A549 (cell line): ENCODE data around the gene FSTL4. TPM values are rescaled to one million over a fixed set of nuclear protein-coding genes. Genes with fewer than 3 reads are reported as not detected.

Experiments used
- BHLHE40 ChIP-seq: IDR thresholded peaks from 2 replicates; pipeline ENCODE4 v1.6.1; 2012; ENCODE audit warnings: low read depth, low read length, inconsistent platforms
- CBX8 ChIP-seq: fragments of 200-600 bp; sonication (generic); IDR thresholded peaks from 2 replicates; pipeline ENCODE4 v1.6.1; 2016
- EHF ChIP-seq: fragments of 250-450 bp; sonication (Bioruptor Pico); IDR thresholded peaks from 2 replicates; pipeline ENCODE4 v1.5.0; 2020; ENCODE audit warnings: mild to moderate bottlenecking
- EHMT2 ChIP-seq: fragments of 200-600 bp; sonication (generic); IDR thresholded peaks from 2 replicates; pipeline ENCODE4 v1.6.1; 2016; ENCODE audit warnings: antibody characterized with exemption, low read depth, mild to moderate bottlenecking, moderate library complexity
- ELK1 ChIP-seq: fragments of 150-350 bp; IDR thresholded peaks from 2 replicates; pipeline ENCODE4 v1.6.1; 2014; ENCODE audit warnings: low read depth, mild to moderate bottlenecking, low read length
- EP300 ChIP-seq, 2 experiments: fragments of >200 bp; sonication (Bioruptor Twin); formaldehyde crosslinking; IDR thresholded peaks; 2 replicates in 1 of 2; 3 replicates in 1 of 2; pipeline ENCODE4 v1.6.1; 2016 to 2017
- ESRRA ChIP-seq: fragments of 150-350 bp; IDR thresholded peaks from 2 replicates; pipeline ENCODE4 v1.6.1; 2014; ENCODE audit warnings: mild to moderate bottlenecking, low read length, borderline replicate concordance
- FOSB ChIP-seq: fragments of 250-450 bp; sonication (Bioruptor Pico); IDR thresholded peaks from 2 replicates; pipeline ENCODE4 v1.5.0; 2020; ENCODE audit warnings: mild to moderate bottlenecking, moderate library complexity
- FOXS1 ChIP-seq: fragments of 250-450 bp; sonication (Bioruptor Pico); IDR thresholded peaks from 2 replicates; pipeline ENCODE4 v1.5.0; 2020; ENCODE audit warnings: mild to moderate bottlenecking, moderate library complexity
- HDAC2 ChIP-seq: fragments of 200-600 bp; sonication (generic); IDR thresholded peaks from 2 replicates; pipeline ENCODE4 v1.6.1; 2016
- HOXA7 ChIP-seq: fragments of 250-450 bp; sonication (Bioruptor Pico); IDR thresholded peaks from 2 replicates; pipeline ENCODE4 v1.5.0; 2020; ENCODE audit warnings: mild to moderate bottlenecking, moderate library complexity
- HOXB5 ChIP-seq: fragments of 250-450 bp; sonication (Bioruptor Pico); IDR thresholded peaks from 2 replicates; pipeline ENCODE4 v1.5.0; 2020; ENCODE audit warnings: mild to moderate bottlenecking, moderate library complexity
- JUN ChIP-seq, 2 experiments: fragments of >200 bp; sonication (Bioruptor Twin); formaldehyde crosslinking; IDR thresholded peaks; 2 replicates in 1 of 2; 3 replicates in 1 of 2; pipeline ENCODE4 v1.6.1; 2016 to 2017
- JUNB ChIP-seq: fragments of >200 bp; sonication (Bioruptor Twin); formaldehyde crosslinking; IDR thresholded peaks from 2 replicates; pipeline ENCODE4 v1.6.1; 2016
- KDM1A ChIP-seq: fragments of 200-600 bp; sonication (generic); IDR thresholded peaks from 2 replicates; pipeline ENCODE4 v1.6.1; 2016; ENCODE audit warnings: low read depth, mild to moderate bottlenecking
- MAFK ChIP-seq: fragments of 450-650 bp; IDR thresholded peaks from 2 replicates; pipeline ENCODE4 v1.6.1; 2014; ENCODE audit not compliant: partially characterized antibody
- MAZ ChIP-seq: fragments of 150-350 bp; IDR thresholded peaks from 2 replicates; pipeline ENCODE4 v1.6.1; 2014; ENCODE audit warnings: antibody characterized with exemption, low read depth, low read length, borderline replicate concordance
- MYC ChIP-seq: IDR thresholded peaks from 2 replicates; pipeline ENCODE4 v1.6.1; 2012; ENCODE audit warnings: mild to moderate bottlenecking, inconsistent platforms, low read length, improper control_type of control experiment, borderline replicate concordance
- NFE2L2 ChIP-seq: fragments of 150-350 bp; conservative IDR thresholded peaks from 2 replicates; pipeline ENCODE4 v1.6.1; 2014; ENCODE audit warnings: low read length
- NPAS2 ChIP-seq: fragments of 250-450 bp; sonication (Bioruptor Pico); IDR thresholded peaks from 2 replicates; pipeline ENCODE4 v1.8.0; 2022; ENCODE audit warnings: mild to moderate bottlenecking, moderate library complexity, borderline replicate concordance
- NR3C1 ChIP-seq: fragments of >200 bp; sonication (Bioruptor Twin); formaldehyde crosslinking; IDR thresholded peaks from 3 replicates; pipeline ENCODE4 v1.6.1; 2017
- PHF8 ChIP-seq: fragments of 200-600 bp; sonication (generic); IDR thresholded peaks from 2 replicates; pipeline ENCODE4 v1.6.1; 2016; ENCODE audit warnings: low read depth, mild to moderate bottlenecking, antibody characterized with exemption, moderate library complexity, borderline replicate concordance
- RAD21 ChIP-seq, 2 experiments: fragments of >200 bp in 1 of 2; sonication (Bioruptor Twin) in 1 of 2; formaldehyde crosslinking in 1 of 2; IDR thresholded peaks in 1 of 2; conservative IDR thresholded peaks in 1 of 2; 2 replicates in 1 of 2; 3 replicates in 1 of 2; pipeline ENCODE4 v1.6.1; 2012 to 2018; ENCODE audit warnings: inconsistent platforms in 1 of 2
- RARB ChIP-seq: fragments of 250-450 bp; sonication (Bioruptor Pico); IDR thresholded peaks from 2 replicates; pipeline ENCODE4 v1.8.0; 2021; ENCODE audit warnings: mild to moderate bottlenecking, moderate library complexity
- RCOR1 ChIP-seq: fragments of 150-350 bp; IDR thresholded peaks from 2 replicates; pipeline ENCODE4 v1.6.1; 2014; ENCODE audit warnings: antibody characterized with exemption, low read length, low read depth
- RFX5 ChIP-seq: fragments of 450-650 bp; IDR thresholded peaks from 2 replicates; pipeline ENCODE4 v1.7.1; 2014; ENCODE audit warnings: antibody characterized with exemption, mild to moderate bottlenecking, moderate library complexity
- SREBF2 ChIP-seq: fragments of 450-650 bp; IDR thresholded peaks from 2 replicates; pipeline ENCODE4 v1.6.1; 2014; ENCODE audit warnings: mild to moderate bottlenecking, moderate library complexity
- TP53 ChIP-seq: fragments of 250-450 bp; sonication (Bioruptor Pico); IDR thresholded peaks from 2 replicates; pipeline ENCODE4 v1.5.0; 2021; ENCODE audit warnings: mild to moderate bottlenecking, moderate library complexity
- ZC3H11A ChIP-seq: fragments of 450-650 bp; IDR thresholded peaks from 2 replicates; pipeline ENCODE4 v1.6.1; 2014; ENCODE audit warnings: antibody characterized with exemption, mild to moderate bottlenecking
- ZFP36 ChIP-seq: fragments of 450-650 bp; IDR thresholded peaks from 2 replicates; pipeline ENCODE4 v1.6.1; 2014; ENCODE audit warnings: borderline replicate concordance; ENCODE audit not compliant: partially characterized antibody
- ZNF302 ChIP-seq: fragments of 250-450 bp; sonication (Bioruptor Pico); IDR thresholded peaks from 2 replicates; pipeline ENCODE4 v1.9.0; 2021; ENCODE audit warnings: inconsistent platforms, mild to moderate bottlenecking, moderate library complexity
- ZSCAN20 ChIP-seq: fragments of 250-450 bp; sonication (Bioruptor Pico); IDR thresholded peaks from 2 replicates; pipeline ENCODE4 v1.8.0; 2022; ENCODE audit warnings: mild to moderate bottlenecking, moderate library complexity
- polyA plus RNA-seq, 4 experiments: library from polyadenylated mRNA; depleted of rRNA in 3 of 4; stranded (reverse); fragments of >200 nt; fragmentation: RNase III in 1 of 4; extraction: RNeasy Plus Mini Kit Qiagen cat#74134 plus additional on column Dnase treatment in 1 of 4; gene quantifications; 2 replicates in 3 of 4; 3 replicates in 1 of 4; pipeline ENCODE4 v1.2.3, GENCODE V29; 2011 to 2017
- TF ChIP-seq, protein P1 (sequence below): fragments of >200 bp; sonication (Bioruptor Twin); formaldehyde crosslinking; IDR thresholded peaks from 3 replicates; pipeline ENCODE4 v1.5.1; 2016
- TF ChIP-seq, protein P2 (sequence below): IDR thresholded peaks from 2 replicates; pipeline ENCODE4 v1.6.1; 2012; ENCODE audit warnings: low read depth, borderline replicate concordance
- TF ChIP-seq, protein P3 (sequence below): fragments of 200-600 bp; sonication (generic); IDR thresholded peaks from 2 replicates; pipeline ENCODE4 v1.6.1; 2016; ENCODE audit warnings: antibody characterized with exemption, mild to moderate bottlenecking, moderate library complexity
- TF ChIP-seq, protein P4 (sequence below): fragments of >200 bp; sonication (Bioruptor Twin); formaldehyde crosslinking; IDR thresholded peaks from 3 replicates; pipeline ENCODE4 v1.6.1; 2016

The FSTL4 gene
- polyA plus RNA-seq, 2 of the 4 experiments (the other 2 are of a cell fraction), result 1.6 to 1.8 TPM

GRCh38 chr5:133610489-133611356 lies 1.6 kb downstream of the FSTL4 start (continued):
- TF ChIP-seq ELK1, result no peak
- TF ChIP-seq, protein P1, sequence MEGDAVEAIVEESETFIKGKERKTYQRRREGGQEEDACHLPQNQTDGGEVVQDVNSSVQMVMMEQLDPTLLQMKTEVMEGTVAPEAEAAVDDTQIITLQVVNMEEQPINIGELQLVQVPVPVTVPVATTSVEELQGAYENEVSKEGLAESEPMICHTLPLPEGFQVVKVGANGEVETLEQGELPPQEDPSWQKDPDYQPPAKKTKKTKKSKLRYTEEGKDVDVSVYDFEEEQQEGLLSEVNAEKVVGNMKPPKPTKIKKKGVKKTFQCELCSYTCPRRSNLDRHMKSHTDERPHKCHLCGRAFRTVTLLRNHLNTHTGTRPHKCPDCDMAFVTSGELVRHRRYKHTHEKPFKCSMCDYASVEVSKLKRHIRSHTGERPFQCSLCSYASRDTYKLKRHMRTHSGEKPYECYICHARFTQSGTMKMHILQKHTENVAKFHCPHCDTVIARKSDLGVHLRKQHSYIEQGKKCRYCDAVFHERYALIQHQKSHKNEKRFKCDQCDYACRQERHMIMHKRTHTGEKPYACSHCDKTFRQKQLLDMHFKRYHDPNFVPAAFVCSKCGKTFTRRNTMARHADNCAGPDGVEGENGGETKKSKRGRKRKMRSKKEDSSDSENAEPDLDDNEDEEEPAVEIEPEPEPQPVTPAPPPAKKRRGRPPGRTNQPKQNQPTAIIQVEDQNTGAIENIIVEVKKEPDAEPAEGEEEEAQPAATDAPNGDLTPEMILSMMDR, result peak; percentile 66
- no peak for TF ChIP-seq ZC3H11A
- TF ChIP-seq RCOR1, result no peak
- TF ChIP-seq FOSB (CRISPR knock-in tag), result no peak
- TF ChIP-seq EP300 (IDR thresholded peaks at IDR 0.05), result no peak
- TF ChIP-seq ZNF302, result no peak
- TF ChIP-seq ZFP36, result no peak
- no peak for TF ChIP-seq JUNB
- no peak for TF ChIP-seq FOXS1
- no peak for TF ChIP-seq EHMT2
- TF ChIP-seq ESRRA, result no peak
- TF ChIP-seq ZSCAN20, result no peak
- TF ChIP-seq, protein P2, sequence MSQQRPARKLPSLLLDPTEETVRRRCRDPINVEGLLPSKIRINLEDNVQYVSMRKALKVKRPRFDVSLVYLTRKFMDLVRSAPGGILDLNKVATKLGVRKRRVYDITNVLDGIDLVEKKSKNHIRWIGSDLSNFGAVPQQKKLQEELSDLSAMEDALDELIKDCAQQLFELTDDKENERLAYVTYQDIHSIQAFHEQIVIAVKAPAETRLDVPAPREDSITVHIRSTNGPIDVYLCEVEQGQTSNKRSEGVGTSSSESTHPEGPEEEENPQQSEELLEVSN, result 0 out of 2 replicates have a peak, but pooled peaks have one; percentile 26
- peak; percentile 58 to 64 for TF ChIP-seq RAD21 (conservative IDR thresholded peaks at IDR 0.05 in 1 of 2, IDR thresholded peaks at IDR 0.05 in 1 of 2)
- TF ChIP-seq, protein P3, sequence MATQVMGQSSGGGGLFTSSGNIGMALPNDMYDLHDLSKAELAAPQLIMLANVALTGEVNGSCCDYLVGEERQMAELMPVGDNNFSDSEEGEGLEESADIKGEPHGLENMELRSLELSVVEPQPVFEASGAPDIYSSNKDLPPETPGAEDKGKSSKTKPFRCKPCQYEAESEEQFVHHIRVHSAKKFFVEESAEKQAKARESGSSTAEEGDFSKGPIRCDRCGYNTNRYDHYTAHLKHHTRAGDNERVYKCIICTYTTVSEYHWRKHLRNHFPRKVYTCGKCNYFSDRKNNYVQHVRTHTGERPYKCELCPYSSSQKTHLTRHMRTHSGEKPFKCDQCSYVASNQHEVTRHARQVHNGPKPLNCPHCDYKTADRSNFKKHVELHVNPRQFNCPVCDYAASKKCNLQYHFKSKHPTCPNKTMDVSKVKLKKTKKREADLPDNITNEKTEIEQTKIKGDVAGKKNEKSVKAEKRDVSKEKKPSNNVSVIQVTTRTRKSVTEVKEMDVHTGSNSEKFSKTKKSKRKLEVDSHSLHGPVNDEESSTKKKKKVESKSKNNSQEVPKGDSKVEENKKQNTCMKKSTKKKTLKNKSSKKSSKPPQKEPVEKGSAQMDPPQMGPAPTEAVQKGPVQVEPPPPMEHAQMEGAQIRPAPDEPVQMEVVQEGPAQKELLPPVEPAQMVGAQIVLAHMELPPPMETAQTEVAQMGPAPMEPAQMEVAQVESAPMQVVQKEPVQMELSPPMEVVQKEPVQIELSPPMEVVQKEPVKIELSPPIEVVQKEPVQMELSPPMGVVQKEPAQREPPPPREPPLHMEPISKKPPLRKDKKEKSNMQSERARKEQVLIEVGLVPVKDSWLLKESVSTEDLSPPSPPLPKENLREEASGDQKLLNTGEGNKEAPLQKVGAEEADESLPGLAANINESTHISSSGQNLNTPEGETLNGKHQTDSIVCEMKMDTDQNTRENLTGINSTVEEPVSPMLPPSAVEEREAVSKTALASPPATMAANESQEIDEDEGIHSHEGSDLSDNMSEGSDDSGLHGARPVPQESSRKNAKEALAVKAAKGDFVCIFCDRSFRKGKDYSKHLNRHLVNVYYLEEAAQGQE, result peak; percentile 93
- no peak for TF ChIP-seq HDAC2
- TF ChIP-seq RARB (CRISPR knock-in tag), result no peak
- no peak for TF ChIP-seq RFX5
- TF ChIP-seq BHLHE40, result no peak
- no peak for TF ChIP-seq HOXA7
- no peak for TF ChIP-seq NFE2L2
- TF ChIP-seq SREBF2, result no peak
- no peak for TF ChIP-seq CBX8
- no peak for TF ChIP-seq NPAS2 (CRISPR knock-in tag)
- TF ChIP-seq JUN (IDR thresholded peaks at IDR 0.05), result no peak
- TF ChIP-seq KDM1A, result no peak
- no peak for TF ChIP-seq MAFK
- TF ChIP-seq PHF8, result no peak
- TF ChIP-seq NR3C1, result no peak
- no peak for TF ChIP-seq MAZ
- TF ChIP-seq, protein P4, sequence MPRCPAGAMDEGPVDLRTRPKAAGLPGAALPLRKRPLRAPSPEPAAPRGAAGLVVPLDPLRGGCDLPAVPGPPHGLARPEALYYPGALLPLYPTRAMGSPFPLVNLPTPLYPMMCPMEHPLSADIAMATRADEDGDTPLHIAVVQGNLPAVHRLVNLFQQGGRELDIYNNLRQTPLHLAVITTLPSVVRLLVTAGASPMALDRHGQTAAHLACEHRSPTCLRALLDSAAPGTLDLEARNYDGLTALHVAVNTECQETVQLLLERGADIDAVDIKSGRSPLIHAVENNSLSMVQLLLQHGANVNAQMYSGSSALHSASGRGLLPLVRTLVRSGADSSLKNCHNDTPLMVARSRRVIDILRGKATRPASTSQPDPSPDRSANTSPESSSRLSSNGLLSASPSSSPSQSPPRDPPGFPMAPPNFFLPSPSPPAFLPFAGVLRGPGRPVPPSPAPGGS, result no peak
- no peak for TF ChIP-seq TP53 (CRISPR knock-in tag)
- no peak for TF ChIP-seq MYC
- peak; percentile 99 for TF ChIP-seq HOXB5
- TF ChIP-seq EHF (CRISPR knock-in tag), result no peak
